ENCODE measurements around the gene TMC1.

TMC1 gene

GRCh38 chr9:72789885-72790284 is 268.5 kb downstream of the TMC1 start:
- TF ChIP-seq CSDC2 (CRISPR knock-in tag; IDR thresholded peaks at IDR 0.05) (no peak), ESRRG (CRISPR knock-in tag; IDR thresholded peaks at IDR 0.05) (no peak), PATZ1 (CRISPR knock-in tag; IDR thresholded peaks at IDR 0.05; ENCODE audit: borderline replicate concordance) (no peak), ARNTL (CRISPR knock-in tag; IDR thresholded peaks at IDR 0.05; ENCODE audit: borderline replicate concordance, low read depth) (no peak), ZC3H10 (CRISPR knock-in tag; IDR thresholded peaks at IDR 0.05) (no peak), ISL1 (CRISPR knock-in tag; IDR thresholded peaks at IDR 0.05) (no peak), TOX (CRISPR knock-in tag; IDR thresholded peaks at IDR 0.05; ENCODE audit: borderline replicate concordance) (no peak), ZNF8 (CRISPR knock-in tag; IDR thresholded peaks at IDR 0.05) (no peak), ZFP3 (CRISPR knock-in tag; IDR thresholded peaks at IDR 0.05) (no peak), BACH2 (CRISPR knock-in tag; IDR thresholded peaks at IDR 0.05; ENCODE audit: borderline replicate concordance) (no peak), RARB (CRISPR knock-in tag; IDR thresholded peaks at IDR 0.05) (no peak), SNAI2 (CRISPR knock-in tag; IDR thresholded peaks at IDR 0.05) (no peak), OSR1 (CRISPR knock-in tag; IDR thresholded peaks at IDR 0.05) (no peak), GLIS3 (CRISPR knock-in tag; IDR thresholded peaks at IDR 0.05) (no peak), ZNF70 (CRISPR knock-in tag; IDR thresholded peaks at IDR 0.05) (no peak)
- TF ChIP-seq, protein P1, sequence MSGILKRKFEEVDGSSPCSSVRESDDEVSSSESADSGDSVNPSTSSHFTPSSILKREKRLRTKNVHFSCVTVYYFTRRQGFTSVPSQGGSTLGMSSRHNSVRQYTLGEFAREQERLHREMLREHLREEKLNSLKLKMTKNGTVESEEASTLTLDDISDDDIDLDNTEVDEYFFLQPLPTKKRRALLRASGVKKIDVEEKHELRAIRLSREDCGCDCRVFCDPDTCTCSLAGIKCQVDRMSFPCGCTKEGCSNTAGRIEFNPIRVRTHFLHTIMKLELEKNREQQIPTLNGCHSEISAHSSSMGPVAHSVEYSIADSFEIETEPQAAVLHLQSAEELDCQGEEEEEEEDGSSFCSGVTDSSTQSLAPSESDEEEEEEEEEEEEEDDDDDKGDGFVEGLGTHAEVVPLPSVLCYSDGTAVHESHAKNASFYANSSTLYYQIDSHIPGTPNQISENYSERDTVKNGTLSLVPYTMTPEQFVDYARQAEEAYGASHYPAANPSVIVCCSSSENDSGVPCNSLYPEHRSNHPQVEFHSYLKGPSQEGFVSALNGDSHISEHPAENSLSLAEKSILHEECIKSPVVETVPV (CRISPR knock-in tag; IDR thresholded peaks at IDR 0.05) = no peak
- TF ChIP-seq, protein P2, sequence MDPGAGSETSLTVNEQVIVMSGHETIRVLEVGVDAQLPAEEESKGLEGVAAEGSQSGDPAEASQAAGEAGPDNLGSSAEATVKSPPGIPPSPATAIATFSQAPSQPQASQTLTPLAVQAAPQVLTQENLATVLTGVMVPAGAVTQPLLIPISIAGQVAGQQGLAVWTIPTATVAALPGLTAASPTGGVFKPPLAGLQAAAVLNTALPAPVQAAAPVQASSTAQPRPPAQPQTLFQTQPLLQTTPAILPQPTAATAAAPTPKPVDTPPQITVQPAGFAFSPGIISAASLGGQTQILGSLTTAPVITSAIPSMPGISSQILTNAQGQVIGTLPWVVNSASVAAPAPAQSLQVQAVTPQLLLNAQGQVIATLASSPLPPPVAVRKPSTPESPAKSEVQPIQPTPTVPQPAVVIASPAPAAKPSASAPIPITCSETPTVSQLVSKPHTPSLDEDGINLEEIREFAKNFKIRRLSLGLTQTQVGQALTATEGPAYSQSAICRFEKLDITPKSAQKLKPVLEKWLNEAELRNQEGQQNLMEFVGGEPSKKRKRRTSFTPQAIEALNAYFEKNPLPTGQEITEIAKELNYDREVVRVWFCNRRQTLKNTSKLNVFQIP (CRISPR knock-in tag; IDR thresholded peaks at IDR 0.05; ENCODE audit: borderline replicate concordance, low read depth) = no peak
- TF ChIP-seq, protein P3, sequence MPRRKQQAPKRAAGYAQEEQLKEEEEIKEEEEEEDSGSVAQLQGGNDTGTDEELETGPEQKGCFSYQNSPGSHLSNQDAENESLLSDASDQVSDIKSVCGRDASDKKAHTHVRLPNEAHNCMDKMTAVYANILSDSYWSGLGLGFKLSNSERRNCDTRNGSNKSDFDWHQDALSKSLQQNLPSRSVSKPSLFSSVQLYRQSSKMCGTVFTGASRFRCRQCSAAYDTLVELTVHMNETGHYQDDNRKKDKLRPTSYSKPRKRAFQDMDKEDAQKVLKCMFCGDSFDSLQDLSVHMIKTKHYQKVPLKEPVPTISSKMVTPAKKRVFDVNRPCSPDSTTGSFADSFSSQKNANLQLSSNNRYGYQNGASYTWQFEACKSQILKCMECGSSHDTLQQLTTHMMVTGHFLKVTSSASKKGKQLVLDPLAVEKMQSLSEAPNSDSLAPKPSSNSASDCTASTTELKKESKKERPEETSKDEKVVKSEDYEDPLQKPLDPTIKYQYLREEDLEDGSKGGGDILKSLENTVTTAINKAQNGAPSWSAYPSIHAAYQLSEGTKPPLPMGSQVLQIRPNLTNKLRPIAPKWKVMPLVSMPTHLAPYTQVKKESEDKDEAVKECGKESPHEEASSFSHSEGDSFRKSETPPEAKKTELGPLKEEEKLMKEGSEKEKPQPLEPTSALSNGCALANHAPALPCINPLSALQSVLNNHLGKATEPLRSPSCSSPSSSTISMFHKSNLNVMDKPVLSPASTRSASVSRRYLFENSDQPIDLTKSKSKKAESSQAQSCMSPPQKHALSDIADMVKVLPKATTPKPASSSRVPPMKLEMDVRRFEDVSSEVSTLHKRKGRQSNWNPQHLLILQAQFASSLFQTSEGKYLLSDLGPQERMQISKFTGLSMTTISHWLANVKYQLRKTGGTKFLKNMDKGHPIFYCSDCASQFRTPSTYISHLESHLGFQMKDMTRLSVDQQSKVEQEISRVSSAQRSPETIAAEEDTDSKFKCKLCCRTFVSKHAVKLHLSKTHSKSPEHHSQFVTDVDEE (CRISPR knock-in tag; IDR thresholded peaks at IDR 0.05) = no peak
- no peak for ATAC-seq

DNA sequence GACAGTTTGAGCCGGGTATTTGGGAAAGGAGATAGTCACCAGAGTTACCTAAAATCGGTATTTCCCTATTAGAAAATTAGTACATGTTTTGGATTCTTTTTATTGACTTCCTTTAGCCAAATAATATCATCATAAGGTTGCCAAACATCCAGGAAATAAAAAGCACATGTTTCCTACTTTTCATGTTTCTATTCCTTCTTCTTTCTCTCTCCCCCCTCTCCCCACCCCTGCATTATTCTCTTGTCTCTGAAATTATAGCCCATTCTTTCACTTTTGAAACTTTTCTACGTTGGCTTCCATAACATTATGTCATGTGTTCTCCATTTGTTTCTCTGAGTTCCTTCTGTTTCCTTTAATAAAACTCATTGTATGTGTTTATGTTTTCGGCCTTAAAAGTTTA is 269.6 kb downstream of the TMC1 start:
- no peak for TF ChIP-seq PPARA (CRISPR knock-in tag; IDR thresholded peaks at IDR 0.05; ENCODE audit: borderline replicate concordance)
- TF ChIP-seq ESRRG (CRISPR knock-in tag; IDR thresholded peaks at IDR 0.05) = no peak
- TF ChIP-seq SNAI2 (CRISPR knock-in tag; IDR thresholded peaks at IDR 0.05) = no peak
- TF ChIP-seq ARNTL (CRISPR knock-in tag; IDR thresholded peaks at IDR 0.05; ENCODE audit: borderline replicate concordance, low read depth) = no peak
- TF ChIP-seq TCF4 (CRISPR knock-in tag; IDR thresholded peaks at IDR 0.05; ENCODE audit: borderline replicate concordance) = no peak
- no peak for TF ChIP-seq PATZ1 (CRISPR knock-in tag; IDR thresholded peaks at IDR 0.05; ENCODE audit: borderline replicate concordance)
- no peak for TF ChIP-seq ZFP30 (CRISPR knock-in tag; IDR thresholded peaks at IDR 0.05)
- ATAC-seq = no peak

DNA sequence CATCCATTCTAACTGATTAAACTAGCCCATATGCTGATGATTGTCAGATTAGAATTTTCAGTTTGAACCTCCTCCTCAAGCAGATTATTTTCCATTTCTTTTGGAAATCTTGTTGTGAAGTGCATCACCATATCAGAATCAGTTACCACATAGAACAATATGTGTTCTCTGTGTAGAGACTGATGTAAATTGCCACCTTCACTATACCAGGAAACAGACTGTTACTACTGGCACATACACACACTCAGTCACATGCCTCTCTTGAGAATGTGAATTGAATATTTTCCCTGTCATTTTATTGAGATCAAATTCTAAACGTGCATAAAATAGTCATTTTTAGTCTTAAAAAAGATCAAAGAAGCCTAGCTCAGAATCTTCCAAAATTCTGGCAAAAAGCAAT is 270.0 kb downstream of the TMC1 start:
- ATAC-seq = no peak
- TF ChIP-seq ZNF565 (CRISPR knock-in tag; conservative IDR thresholded peaks at IDR 0.05; ENCODE audit: low read depth) (no peak), CREB5 (CRISPR knock-in tag; IDR thresholded peaks at IDR 0.05; ENCODE audit: low read depth) (no peak), RARB (CRISPR knock-in tag; IDR thresholded peaks at IDR 0.05) (no peak), OSR1 (CRISPR knock-in tag; IDR thresholded peaks at IDR 0.05) (no peak), TOX (CRISPR knock-in tag; IDR thresholded peaks at IDR 0.05; ENCODE audit: borderline replicate concordance) (no peak)
- TF ChIP-seq, protein P3 (CRISPR knock-in tag; IDR thresholded peaks at IDR 0.05) = no peak

Data from SK-N-SH treated with all-trans-retinoic acid at 6 μM for 48 hours (cell line).